Retinal pigment epithelial cell (primary cell): ENCODE data around the gene OPN1SW.

Source experiments
- DNase-seq: peaks from one replicate; pipeline ENCODE4 v3.0.0-alpha.2; 2010; ENCODE audit warnings: low read depth
- H3K4me3 ChIP-seq: 2 replicates; pipeline ENCODE4 v1.5.1; 2011; ENCODE audit warnings: mild to moderate bottlenecking, low read length, control low read depth, moderate library complexity
- TF ChIP-seq, protein P1 (sequence below): conservative IDR thresholded peaks from 2 replicates; pipeline ENCODE4 v1.5.1; 2011; ENCODE audit warnings: low read depth, low read length, control low read depth, inconsistent platforms

OPN1SW gene

DNA sequence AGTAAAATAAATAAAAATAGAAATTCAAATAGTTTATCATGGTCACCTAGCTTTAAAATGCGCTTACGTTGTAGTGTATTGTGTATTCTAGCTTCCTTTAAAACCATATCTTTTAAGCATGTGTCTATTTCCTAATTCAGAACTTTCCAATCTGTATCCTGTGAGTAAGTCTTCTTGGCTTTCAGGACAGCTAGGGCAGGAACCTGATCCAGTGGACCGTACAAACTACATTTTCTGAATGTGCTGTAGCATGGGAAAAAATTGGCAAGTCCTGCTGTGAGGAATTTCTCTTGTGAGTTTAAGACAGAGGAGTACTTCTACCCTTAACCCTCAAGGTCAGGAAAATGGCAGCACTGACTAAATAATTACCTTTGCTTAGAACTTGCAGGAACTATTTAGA is 12.1 kb downstream of the OPN1SW start:
- H3K4me3 ChIP-seq: no peak overlapping the region

DNA sequence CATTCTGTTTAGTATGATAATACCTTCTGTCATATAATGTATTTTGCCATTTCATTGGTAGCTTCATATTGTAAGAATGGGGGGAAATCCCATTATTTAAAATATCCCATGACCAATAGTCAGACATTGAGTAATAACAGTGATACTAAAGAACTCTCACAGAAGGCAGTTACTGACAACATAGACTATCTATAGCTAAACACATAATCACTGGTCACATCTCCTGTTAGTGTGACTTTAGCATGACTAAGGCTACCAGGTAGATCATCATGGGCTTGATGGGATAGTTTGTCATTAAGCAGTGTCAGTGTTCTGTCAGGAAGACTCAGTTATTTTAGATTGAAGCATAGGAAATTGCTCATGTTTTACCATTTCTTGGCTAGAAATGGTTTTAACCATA is 16.4 kb downstream of the OPN1SW start:
- no peak for DNase-seq
- H3K4me3 ChIP-seq: no peak overlapping the region
- TF ChIP-seq, protein P1, sequence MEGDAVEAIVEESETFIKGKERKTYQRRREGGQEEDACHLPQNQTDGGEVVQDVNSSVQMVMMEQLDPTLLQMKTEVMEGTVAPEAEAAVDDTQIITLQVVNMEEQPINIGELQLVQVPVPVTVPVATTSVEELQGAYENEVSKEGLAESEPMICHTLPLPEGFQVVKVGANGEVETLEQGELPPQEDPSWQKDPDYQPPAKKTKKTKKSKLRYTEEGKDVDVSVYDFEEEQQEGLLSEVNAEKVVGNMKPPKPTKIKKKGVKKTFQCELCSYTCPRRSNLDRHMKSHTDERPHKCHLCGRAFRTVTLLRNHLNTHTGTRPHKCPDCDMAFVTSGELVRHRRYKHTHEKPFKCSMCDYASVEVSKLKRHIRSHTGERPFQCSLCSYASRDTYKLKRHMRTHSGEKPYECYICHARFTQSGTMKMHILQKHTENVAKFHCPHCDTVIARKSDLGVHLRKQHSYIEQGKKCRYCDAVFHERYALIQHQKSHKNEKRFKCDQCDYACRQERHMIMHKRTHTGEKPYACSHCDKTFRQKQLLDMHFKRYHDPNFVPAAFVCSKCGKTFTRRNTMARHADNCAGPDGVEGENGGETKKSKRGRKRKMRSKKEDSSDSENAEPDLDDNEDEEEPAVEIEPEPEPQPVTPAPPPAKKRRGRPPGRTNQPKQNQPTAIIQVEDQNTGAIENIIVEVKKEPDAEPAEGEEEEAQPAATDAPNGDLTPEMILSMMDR: no peak

More for the DNA sequence above, 12.1 kb downstream of the OPN1SW start:
- no peak for DNase-seq
- TF ChIP-seq, protein P1: no peak

DNA sequence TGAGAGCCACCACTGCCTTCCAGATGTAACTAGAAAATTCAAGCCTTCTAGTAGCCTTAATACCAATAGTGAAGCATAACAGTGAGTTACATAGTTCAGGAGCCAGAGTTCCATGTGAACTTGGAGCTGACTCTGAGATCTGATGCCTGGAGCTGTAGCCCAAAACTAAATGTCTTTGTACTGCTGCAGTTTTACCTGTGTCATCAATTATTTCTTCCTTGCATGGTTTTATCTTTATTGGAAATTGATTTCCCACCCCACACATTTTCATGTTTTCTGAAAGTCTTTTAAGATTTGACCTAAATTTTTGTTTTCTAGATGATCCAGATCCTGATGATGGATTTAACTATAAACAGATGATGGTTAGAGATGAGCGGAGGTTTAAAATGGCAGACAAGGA is 17.0 kb downstream of the OPN1SW start:
- H3K4me3 ChIP-seq: no peak overlapping the region
- TF ChIP-seq, protein P1: no peak
- DNase-seq: no peak

DNA sequence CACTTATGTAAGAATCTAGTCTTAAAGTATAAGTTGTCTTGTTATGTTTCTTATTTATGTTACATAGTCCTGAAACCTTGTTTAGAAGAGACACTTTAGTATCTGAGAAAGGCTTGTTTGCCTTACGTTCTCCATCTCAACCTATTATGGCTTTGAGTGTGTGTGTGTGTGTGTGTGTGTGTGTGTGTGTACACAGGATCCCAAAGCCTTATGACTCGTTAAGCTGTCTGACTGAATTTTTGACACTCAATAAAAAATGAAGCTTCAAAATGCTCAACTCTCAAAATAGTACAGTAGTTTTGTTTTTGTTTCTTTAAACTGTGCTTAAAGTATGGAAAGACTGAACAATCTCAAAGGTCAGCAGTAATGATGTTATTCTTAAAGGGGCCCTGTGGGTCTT is 18.4 kb downstream of the OPN1SW start:
- DNase-seq: no peak
- TF ChIP-seq, protein P1: no peak
- H3K4me3 ChIP-seq: no peak overlapping the region

DNA sequence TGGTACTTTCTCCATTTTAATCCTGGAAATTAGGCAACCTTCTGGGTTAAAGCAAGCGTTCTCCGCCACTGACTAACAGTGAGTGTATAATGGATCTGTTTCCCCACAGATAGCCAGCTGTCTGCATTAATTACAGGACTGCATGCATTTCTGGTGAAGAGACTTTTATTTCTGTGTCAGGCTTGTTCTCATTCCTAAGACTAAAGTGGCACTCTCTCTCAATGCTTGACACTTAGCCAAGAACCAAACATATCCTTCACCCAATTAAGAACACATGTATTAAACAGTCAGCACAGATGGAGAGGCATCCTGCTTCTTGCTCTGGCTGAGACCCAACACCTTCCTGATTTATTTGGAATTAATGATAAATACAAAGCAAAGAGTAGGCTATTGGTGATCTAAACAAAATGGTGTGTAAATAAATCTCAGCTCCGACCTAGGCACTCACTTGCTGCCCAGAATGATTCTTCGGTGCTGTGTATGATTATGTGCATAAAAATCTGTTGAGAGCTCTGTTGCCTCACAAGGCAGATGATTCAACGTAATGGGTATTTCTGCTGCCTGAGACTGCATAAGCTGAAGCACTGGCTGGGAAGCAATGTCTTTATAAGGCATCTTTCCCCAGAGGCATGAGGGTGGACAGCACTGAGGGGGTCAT is 19.6 kb downstream of the OPN1SW start:
- H3K4me3 ChIP-seq: no peak overlapping the region
- TF ChIP-seq, protein P1: no peak
- DNase-seq: no peak

DNA sequence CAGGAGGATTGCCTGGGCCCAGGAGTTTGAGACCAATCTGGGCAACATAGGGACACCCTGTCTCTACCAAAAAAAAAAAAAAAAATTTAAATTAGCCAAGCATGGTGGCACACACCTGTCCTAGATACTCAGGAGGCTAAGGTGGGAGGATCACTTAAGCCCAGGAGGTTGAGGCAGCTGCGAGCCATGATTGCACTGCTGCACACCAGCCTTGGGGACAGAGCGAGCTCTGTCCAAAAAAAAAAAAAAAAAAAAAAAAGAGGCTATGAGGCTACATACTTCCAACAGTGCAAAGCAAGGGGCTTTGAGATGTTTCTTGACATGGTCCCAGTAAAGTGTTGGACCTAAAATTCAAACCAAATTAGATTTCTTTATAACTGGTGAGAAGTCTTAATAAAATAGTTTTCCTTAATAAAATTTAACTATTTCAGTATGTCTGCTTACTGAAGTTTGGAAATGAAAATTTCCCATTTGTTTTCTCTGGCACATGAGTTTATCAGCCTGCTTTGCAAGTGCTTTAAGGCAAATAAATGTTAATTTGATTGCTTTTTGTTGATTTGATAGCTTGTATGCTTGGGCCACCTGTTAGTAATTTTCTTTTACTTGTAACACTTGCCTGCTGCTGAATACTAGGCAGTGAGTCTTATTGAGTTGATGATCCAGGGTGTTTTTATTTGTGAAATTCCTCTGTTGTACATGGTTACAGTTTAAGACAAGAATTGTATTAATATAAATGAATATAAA is 20.3 kb downstream of the OPN1SW start:
- no peak for DNase-seq
- H3K4me3 ChIP-seq: no peak overlapping the region
- TF ChIP-seq, protein P1: no peak

DNA sequence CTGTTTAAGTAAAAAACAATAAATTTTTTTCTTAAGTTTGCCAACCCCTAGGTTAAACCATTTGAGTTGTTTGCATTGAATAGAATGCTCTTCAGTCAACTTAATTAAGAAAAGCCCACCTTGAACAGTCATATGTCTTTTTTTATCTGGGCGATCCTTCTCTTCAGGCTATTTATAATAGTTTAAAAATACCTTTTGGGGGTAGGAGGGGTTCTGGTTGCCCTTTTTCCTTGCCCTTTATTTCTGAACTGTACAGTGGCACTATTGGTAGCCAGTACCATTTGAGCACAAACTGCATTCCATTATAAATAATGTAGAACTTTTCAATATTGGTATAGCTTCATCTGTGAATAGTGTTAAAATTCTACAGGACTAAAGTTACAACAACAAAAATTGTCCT is 23.3 kb downstream of the OPN1SW start:
- TF ChIP-seq, protein P1: no peak
- no peak overlapping the region for H3K4me3 ChIP-seq
- no peak for DNase-seq
